PC-3 (cell line): ENCODE data around the gene ADRA2A. TPM values are rescaled to one million over a fixed set of nuclear protein-coding genes. Genes with fewer than 3 reads are reported as not detected.
A peak's percentile ranks its signal among the peaks of the same experiment; 100 is the strongest.

Experiments used
- ATAC-seq: fragments of 200-7000 bp; cut with Tn5 transposase; 2 replicates; pipeline ENCODE4 v1.9.1; 2020; ENCODE audit warnings: mild to moderate bottlenecking, moderate library complexity
- BruUV-seq: library from RNA; stranded (reverse); fragments of 400-500 nt; replicated peaks from 2 replicates; lab custom pipeline; 2021; lab: Mats Ljungman, UMichigan
- CTCF ChIA-PET: fragments of 300-600 bp; sonication (Branson Sonifier 250); formaldehyde crosslinking; loops from one replicate; lab custom pipeline; 2022; ENCODE audit warnings: antibody characterized with exemption; lab: Charles Lee
- POLR2A ChIA-PET: fragments of 300-600 bp; sonication (Branson Sonifier 250); formaldehyde crosslinking; loops from one replicate; lab custom pipeline; 2022; ENCODE audit warnings: antibody characterized with exemption; ENCODE audit not compliant: unreplicated experiment; lab: Charles Lee
- DNase-seq: peaks from one replicate; pipeline ENCODE4 v3.0.0-alpha.2; 2015
- H2AFZ ChIP-seq: fragments of 300-600 bp; sonication (generic); 2 replicates; pipeline ENCODE4 v1.6.0; 2016; ENCODE audit warnings: antibody characterized with exemption, low read length
- H3F3A ChIP-seq: fragments of 300-600 bp; sonication (generic); one replicate; pipeline ENCODE4 v1.6.0; 2017; ENCODE audit warnings: antibody characterized with exemption, low read length, control low read depth, mild to moderate bottlenecking; ENCODE audit not compliant: unreplicated experiment
- H3K27ac ChIP-seq: fragments of 300-600 bp; sonication (generic); 2 replicates; pipeline ENCODE4 v1.5.1; 2016; ENCODE audit warnings: mild to moderate bottlenecking, low read length
- H3K27me3 ChIP-seq: fragments of 300-600 bp; sonication (generic); 2 replicates; pipeline ENCODE4 v1.6.1; 2016; ENCODE audit warnings: low read length, mixed read lengths
- H3K36me3 ChIP-seq: fragments of 300-600 bp; sonication (generic); 2 replicates; pipeline ENCODE4 v1.6.1; 2016; ENCODE audit warnings: low read depth, mixed run types, low read length, mixed read lengths
- H3K4me1 ChIP-seq: fragments of 300-600 bp; sonication (generic); 2 replicates; pipeline ENCODE4 v1.5.1; 2016; ENCODE audit warnings: low read length; ENCODE audit not compliant: insufficient read depth
- H3K4me2 ChIP-seq: fragments of 300-600 bp; sonication (generic); 2 replicates; pipeline ENCODE4 v1.6.0; 2016; ENCODE audit warnings: low read length
- H3K4me3 ChIP-seq: fragments of 300-600 bp; sonication (generic); 2 replicates; pipeline ENCODE4 v1.5.1; 2016; ENCODE audit warnings: mild to moderate bottlenecking, low read length, mixed read lengths
- H3K79me2 ChIP-seq: fragments of 300-600 bp; sonication (generic); 2 replicates; pipeline ENCODE4 v1.6.1; 2017; ENCODE audit warnings: low read length, mixed read lengths
- H3K9ac ChIP-seq: fragments of 300-600 bp; sonication (generic); 2 replicates; pipeline ENCODE4 v1.6.0; 2016; ENCODE audit warnings: mild to moderate bottlenecking, low read length
- H3K9me2 ChIP-seq: fragments of 300-600 bp; sonication (generic); replicated peaks from 2 replicates; pipeline ENCODE4 v1.6.1; 2016; ENCODE audit warnings: mixed run types, low read length, mixed read lengths
- H3K9me3 ChIP-seq: fragments of 300-600 bp; sonication (generic); 2 replicates; pipeline ENCODE4 v1.6.1; 2016; ENCODE audit warnings: low read length, mixed read lengths
- H4K20me1 ChIP-seq: fragments of 300-600 bp; sonication (generic); 2 replicates; pipeline ENCODE4 v1.6.1; 2016; ENCODE audit warnings: low read length, mixed read lengths
- EZH2 ChIP-seq: fragments of 300-600 bp; sonication (generic); IDR thresholded peaks from one replicate; pipeline ENCODE4 v1.6.1; 2017; ENCODE audit warnings: antibody characterized with exemption, mild to moderate bottlenecking, low read length; ENCODE audit not compliant: unreplicated experiment
- EZH2phosphoT487 ChIP-seq: fragments of 300-600 bp; sonication (generic); IDR thresholded peaks from 2 replicates; pipeline ENCODE4 v1.6.1; 2018; ENCODE audit warnings: mild to moderate bottlenecking, antibody characterized with exemption, low read length, borderline replicate concordance
- intact Hi-C: fragments of 100-400 bp; cut with micrococcal nuclease; formaldehyde crosslinking; loops from 2 replicates; pipeline ENCODE4 v1.9.0; 2023
- total RNA-seq: library from RNA; depleted of rRNA; stranded (reverse); fragments of >200 nt; gene quantifications from 2 replicates; pipeline ENCODE4 v1.2.3, GENCODE V29; 2014
- TF ChIP-seq, protein P1 (sequence below): fragments of 300-600 bp; sonication (generic); conservative IDR thresholded peaks from 2 replicates; pipeline ENCODE4 v1.5.1; 2017; ENCODE audit warnings: antibody characterized with exemption, low read depth, mild to moderate bottlenecking, low read length

ADRA2A gene
- total RNA-seq, 1 experiment from 2014 or later, result not detected

DNA sequence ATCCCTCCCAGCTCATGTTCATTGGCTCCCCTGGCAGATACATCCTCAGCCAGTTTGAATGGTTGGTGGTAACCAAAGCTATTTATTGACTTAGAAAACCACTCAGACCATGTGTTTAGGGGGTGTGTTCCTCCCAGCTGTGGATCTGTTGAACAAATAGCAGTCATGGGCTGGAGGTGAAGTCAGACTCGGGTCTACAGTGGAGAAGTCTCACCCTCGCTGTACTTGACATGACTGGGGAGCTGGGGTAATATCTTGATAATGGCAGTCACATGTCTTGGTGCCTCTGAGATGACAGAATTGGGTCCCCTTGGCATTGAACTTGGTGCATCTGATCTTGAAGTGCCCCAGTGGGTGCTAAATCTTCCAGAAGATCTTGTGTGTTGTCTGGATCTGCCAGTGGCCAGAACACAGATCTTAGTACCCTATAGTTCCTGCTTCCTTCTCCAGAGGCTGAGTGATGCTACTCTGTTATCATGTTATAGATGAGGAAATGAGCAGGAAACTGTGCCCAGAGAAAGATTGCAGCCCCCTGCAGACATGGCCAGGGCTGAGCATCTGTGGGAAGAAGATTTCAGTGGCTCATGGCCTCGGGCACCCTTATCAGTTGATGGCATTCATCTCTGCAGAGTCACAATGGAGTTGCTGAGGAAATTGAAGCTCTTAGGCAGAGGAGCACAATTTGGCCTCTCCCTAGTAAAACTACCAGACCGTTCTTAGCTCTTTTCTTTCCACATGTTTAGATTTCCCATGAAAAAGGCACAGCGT is 50.4 kb downstream of the ADRA2A start:
- Histone ChIP-seq H3K27me3 (no peaks in the 10 kb centered on the region), H3K4me2 (no peak overlapping the region), H2AFZ (no peak overlapping the region), H3K4me1 (no peaks in the 10 kb centered on the region), H3K79me2 (no peaks in the 10 kb centered on the region), H3K9me3 (no peaks in the 10 kb centered on the region), H3F3A (no peaks in the 10 kb centered on the region), H4K20me1 (no peaks in the 10 kb centered on the region), H3K27ac (no peak overlapping the region), H3K4me3 (no peak overlapping the region), H3K36me3 (no peaks in the 10 kb centered on the region), H3K9ac (no peak overlapping the region), H3K9me2 (no peaks in the 10 kb centered on the region)
- ATAC-seq (no peak), DNase-seq (no peak)
- CTCF ChIA-PET, result no interaction called here
- POLR2A ChIA-PET, result no interaction called here
- TF ChIP-seq, protein P1, sequence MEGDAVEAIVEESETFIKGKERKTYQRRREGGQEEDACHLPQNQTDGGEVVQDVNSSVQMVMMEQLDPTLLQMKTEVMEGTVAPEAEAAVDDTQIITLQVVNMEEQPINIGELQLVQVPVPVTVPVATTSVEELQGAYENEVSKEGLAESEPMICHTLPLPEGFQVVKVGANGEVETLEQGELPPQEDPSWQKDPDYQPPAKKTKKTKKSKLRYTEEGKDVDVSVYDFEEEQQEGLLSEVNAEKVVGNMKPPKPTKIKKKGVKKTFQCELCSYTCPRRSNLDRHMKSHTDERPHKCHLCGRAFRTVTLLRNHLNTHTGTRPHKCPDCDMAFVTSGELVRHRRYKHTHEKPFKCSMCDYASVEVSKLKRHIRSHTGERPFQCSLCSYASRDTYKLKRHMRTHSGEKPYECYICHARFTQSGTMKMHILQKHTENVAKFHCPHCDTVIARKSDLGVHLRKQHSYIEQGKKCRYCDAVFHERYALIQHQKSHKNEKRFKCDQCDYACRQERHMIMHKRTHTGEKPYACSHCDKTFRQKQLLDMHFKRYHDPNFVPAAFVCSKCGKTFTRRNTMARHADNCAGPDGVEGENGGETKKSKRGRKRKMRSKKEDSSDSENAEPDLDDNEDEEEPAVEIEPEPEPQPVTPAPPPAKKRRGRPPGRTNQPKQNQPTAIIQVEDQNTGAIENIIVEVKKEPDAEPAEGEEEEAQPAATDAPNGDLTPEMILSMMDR, result no peak
- TF ChIP-seq EZH2phosphoT487, result no peak
- TF ChIP-seq EZH2, result no peak
- intact Hi-C loops, result no loop called here
- no TSS peak for BruUV-seq

DNA sequence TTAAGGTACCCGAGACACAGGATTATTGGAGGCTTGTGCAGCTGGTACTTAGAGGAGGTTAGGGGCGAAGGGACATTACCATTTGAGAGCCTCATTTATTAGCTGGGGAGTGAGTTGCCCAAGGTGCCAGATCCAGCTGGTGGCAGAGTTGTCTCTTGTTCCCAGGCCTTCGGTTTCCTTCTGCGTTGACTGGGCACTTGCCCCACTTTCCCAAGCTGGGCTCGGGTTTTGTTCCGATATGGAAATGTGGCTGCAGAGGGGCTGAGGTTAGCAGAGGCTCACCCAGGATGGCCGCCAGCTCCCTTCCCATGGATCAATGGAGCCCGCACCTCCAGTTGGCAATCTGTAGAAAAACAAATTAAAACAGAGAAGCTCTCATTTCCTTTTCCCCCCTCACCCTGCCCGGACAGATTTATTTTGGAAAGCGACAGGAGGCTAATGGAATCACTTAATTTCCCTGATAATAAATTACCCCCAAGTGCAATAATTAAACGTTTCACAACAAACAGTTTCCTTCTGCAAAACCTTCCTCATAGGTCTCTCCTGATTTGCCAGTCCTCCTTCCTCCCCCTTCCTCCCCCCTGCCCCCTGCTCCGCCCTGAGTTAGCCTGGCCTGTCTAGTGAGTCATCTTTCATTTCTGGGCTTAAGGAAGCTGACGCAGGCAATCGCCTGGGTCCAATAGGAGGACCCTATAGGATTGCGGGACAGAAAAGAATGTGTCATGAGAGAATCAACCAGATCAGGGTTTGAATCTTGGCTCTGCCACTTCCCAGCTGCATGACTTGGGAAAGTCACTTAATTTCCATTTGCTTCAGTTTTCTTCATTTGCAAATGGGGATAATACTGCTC is 51.7 kb downstream of the ADRA2A start:
- no peak for ATAC-seq
- Histone ChIP-seq H2AFZ (no peak overlapping the region), H3K9ac (no peak overlapping the region), H3K9me3 (no peaks in the 10 kb centered on the region), H3K27me3 (no peaks in the 10 kb centered on the region), H3F3A (no peaks in the 10 kb centered on the region), H3K4me3 (no peak overlapping the region), H3K36me3 (no peaks in the 10 kb centered on the region), H3K4me2 (no peak overlapping the region), H4K20me1 (no peaks in the 10 kb centered on the region), H3K9me2 (no peaks in the 10 kb centered on the region), H3K27ac (no peak overlapping the region), H3K4me1 (no peaks in the 10 kb centered on the region), H3K79me2 (no peaks in the 10 kb centered on the region)
- intact Hi-C loops, result no loop called here
- no TSS peak for BruUV-seq
- TF ChIP-seq EZH2phosphoT487 (no peak), EZH2 (no peak)
- TF ChIP-seq, protein P1, result no peak
- ChIA-PET CTCF (no interaction called here), POLR2A (no interaction called here)
- DNase-seq, result peak; percentile 39

DNA sequence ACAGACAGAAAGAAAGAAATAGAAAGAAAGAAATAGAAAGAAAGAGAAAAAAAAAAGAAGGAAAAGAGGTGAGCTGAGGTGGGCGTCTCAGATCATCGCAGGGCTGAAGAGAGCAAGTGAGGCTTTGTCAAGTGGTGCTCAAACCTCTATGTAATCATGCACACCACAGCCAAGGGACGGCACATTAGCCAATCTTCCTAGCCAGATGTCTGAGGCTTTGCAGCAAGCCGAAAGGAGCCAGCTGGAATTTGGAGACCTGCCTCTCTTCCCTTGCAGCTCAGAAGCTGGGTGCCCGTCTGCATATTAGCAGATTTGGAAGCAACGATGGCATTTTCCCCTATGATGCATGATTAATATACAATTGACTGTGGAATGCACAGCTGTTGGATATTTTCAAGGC is 52.5 kb downstream of the ADRA2A start:
- H3K9me3 ChIP-seq, result no peaks in the 10 kb centered on the region
- TF ChIP-seq, protein P1, result no peak
- no peak for TF ChIP-seq EZH2phosphoT487
- TF ChIP-seq EZH2, result no peak
- DNase-seq (no peak), ATAC-seq (no peak)
- intact Hi-C loops, result no loop called here
- H3K36me3 ChIP-seq, result no peaks in the 10 kb centered on the region
- H4K20me1 ChIP-seq, result no peaks in the 10 kb centered on the region
- no peak overlapping the region for H3K4me3 ChIP-seq
- no peaks in the 10 kb centered on the region for H3K27me3 ChIP-seq
- H3K79me2 ChIP-seq, result no peaks in the 10 kb centered on the region
- no peaks in the 10 kb centered on the region for H3K4me1 ChIP-seq
- H3K9ac ChIP-seq, result no peak overlapping the region
- CTCF ChIA-PET, result no interaction called here
- H3F3A ChIP-seq, result no peaks in the 10 kb centered on the region
- H2AFZ ChIP-seq, result no peak overlapping the region
- no TSS peak for BruUV-seq
- no peaks in the 10 kb centered on the region for H3K9me2 ChIP-seq
- no peak overlapping the region for H3K4me2 ChIP-seq
- POLR2A ChIA-PET, result no interaction called here
- H3K27ac ChIP-seq, result no peak overlapping the region
